D721Med (cell line): ENCODE data around the gene CERS3.

Experiments
- DNase-seq: peaks from one replicate; pipeline ENCODE4 v3.0.0; 2011; ENCODE audit warnings: low spot score; ENCODE audit not compliant: insufficient read length
- FAIRE-seq: peaks from 2 replicates; lab custom pipeline; 2011; peaks lifted over from hg19 to GRCh38; lab: Jason Lieb, UNC
- TF ChIP-seq, protein P1 (sequence below): IDR thresholded peaks from 2 replicates; pipeline ENCODE4 v1.5.1; 2012; ENCODE audit warnings: mild to moderate bottlenecking, control low read depth; ENCODE audit not compliant: insufficient read depth; ENCODE audit errors: missing control alignments

CERS3 gene

DNA sequence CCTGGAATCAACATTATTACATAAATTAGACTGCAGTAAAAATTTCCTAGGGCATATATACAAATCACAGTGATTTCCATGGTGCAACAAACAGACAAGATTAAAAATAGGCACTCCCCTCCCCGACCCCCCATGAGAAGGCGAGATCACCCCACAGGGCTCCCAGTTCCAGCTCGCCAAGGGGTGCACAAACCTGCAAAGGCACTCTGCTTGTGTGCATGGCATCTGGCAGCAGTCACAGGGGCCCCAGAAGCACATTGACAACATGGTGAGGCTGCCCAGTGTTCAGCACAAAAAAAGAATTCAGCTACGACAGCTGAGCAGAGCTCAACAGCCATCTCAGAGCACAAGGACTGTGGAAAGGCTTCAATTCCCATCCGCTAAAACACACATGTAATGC, 19.2 kb upstream of the CERS3 start:
- no peak for FAIRE-seq
- TF ChIP-seq, protein P1, sequence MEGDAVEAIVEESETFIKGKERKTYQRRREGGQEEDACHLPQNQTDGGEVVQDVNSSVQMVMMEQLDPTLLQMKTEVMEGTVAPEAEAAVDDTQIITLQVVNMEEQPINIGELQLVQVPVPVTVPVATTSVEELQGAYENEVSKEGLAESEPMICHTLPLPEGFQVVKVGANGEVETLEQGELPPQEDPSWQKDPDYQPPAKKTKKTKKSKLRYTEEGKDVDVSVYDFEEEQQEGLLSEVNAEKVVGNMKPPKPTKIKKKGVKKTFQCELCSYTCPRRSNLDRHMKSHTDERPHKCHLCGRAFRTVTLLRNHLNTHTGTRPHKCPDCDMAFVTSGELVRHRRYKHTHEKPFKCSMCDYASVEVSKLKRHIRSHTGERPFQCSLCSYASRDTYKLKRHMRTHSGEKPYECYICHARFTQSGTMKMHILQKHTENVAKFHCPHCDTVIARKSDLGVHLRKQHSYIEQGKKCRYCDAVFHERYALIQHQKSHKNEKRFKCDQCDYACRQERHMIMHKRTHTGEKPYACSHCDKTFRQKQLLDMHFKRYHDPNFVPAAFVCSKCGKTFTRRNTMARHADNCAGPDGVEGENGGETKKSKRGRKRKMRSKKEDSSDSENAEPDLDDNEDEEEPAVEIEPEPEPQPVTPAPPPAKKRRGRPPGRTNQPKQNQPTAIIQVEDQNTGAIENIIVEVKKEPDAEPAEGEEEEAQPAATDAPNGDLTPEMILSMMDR, result no peak
- DNase-seq, result no peak

DNA sequence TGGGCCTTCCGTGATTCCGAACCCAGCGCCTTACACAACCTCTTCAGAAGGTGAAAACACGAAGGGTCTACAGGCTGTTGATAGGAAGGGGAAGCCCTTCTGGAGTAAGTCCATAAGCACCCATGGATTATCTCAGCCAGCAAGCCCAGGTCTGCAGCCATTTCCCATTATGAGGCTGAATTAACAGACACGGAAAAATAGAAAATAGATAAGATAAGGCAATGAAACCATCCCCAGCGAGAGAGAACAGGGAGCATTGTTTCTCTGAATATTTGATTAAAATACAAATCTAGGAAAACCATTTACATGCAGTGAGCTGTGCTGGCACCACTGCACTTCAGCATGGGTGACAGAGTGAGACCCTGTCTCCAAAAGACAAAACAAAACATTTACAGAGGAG, 16.2 kb upstream of the CERS3 start:
- no peak for DNase-seq
- FAIRE-seq, result no peak
- TF ChIP-seq, protein P1, result no peak

DNA sequence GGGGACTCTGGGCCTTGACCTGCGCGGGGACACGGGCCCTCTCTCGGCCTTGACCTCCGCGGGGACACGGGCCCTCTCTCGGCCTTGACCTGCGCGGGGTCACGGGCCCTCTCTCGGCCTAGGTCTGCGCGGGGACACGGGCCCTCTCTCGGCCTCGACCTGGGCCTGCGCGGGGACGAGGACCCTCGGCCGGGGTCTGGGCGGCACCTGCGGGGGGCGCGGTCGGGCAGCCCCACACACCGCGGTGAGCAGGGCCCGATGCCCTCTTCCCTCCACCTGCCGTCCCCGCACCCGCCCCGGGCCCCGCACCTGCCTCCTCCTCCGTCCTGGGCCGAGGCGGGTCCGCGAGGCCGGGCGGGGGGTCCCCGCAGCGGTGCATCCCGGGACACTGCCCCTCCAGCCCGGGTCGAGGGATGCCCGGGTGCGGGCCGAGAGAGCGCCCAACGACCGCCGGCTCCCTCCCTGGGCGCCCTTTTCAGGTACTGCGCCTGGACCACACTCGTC, 15.6 kb upstream of the CERS3 start:
- TF ChIP-seq, protein P1, result no peak
- no peak for FAIRE-seq
- no peak for DNase-seq

DNA sequence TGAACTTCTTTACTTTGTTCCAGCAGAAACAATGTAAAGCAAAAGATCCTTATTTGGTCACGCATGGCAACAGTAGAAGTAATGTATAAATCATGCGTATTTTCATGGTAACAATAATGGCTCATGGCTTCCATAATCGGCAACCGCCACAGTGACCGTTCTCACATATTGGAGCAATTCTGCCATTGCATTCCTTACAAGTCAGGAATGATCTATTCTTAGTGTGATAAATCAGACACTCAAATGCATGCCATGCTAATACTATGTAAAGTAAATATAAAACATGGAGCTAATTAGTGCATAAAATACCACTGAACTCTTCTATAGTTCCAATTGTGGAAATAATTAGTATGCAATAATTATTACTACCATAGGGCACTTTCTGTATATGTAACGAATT, 13.5 kb upstream of the CERS3 start:
- DNase-seq (no peak), FAIRE-seq (no peak)
- TF ChIP-seq, protein P1, result no peak

DNA sequence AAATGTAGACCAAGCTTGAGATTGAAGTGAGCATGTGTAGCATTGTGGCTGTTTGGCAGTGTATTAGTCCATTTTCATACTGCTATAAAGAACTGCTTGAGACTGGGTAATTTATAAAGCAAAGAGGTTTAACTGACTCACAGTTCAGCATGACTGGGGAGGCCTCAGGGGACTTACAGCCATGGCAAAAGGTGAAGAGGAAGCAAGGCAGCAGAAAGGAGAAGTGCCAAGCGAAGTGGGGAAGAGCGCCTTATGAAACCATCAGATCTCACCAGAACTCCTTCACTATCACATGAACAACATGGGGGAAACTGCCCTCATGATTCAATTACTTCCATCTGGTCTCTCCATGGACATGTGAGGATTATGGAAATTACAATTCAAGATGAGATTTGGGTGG, 8.6 kb upstream of the CERS3 start:
- FAIRE-seq (no peak), DNase-seq (no peak)
- TF ChIP-seq, protein P1, result no peak

DNA sequence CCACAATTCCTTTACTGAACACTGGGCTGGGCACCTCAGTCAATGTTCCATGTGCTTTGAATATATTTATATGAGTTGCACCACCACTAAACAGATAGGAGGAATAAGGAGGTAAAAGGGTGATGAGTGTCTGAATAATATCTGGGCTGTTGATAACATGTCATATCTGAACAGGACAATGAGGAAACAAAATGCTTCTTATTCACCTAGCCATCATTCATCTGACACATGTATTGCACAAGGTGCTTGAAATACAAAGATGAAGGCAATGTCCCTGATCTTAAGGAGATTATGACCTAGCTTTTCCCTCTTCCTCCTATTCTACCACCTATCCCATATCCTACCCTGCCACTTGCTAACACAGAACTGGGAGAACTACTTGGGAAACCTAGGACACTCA, 8.0 kb upstream of the CERS3 start:
- FAIRE-seq (no peak), DNase-seq (no peak)
- TF ChIP-seq, protein P1, result no peak

DNA sequence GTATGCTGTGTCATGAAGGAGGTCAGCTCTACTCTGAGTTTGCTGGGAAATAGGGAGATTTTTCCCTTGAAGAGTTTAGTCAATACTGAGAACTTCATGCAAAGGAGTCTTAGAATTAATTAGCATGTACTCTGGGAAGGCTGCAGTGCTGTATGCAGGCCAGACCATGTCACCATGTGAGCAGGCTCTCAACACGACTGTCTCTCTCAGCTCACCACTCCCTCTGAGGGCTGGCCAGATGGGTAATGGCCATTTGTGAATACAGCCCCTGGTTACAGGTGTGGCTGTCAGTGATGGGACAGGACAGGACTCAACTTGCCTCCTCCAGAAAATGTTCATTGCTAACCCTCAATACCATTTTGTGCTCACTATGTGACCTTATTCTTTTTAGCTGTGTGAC, 5.1 kb upstream of the CERS3 start:
- no peak for FAIRE-seq
- DNase-seq, result no peak
- TF ChIP-seq, protein P1, result no peak
